HG03108 (cell line): ENCODE data around the gene ADAMTS7.
"Not testable (repeated sequence)": the region's sequence is repeated elsewhere in the genome, so short reads cannot be mapped to it uniquely, and the experiment has no call there.

Source experiments
- ATAC-seq: cut with Tn5 transposase; IDR thresholded peaks from one replicate; pipeline ENCODE4 v1.9.1; 2021; ENCODE audit warnings: moderate library complexity; ENCODE audit not compliant: unreplicated experiment

Gene ADAMTS7, protein sequence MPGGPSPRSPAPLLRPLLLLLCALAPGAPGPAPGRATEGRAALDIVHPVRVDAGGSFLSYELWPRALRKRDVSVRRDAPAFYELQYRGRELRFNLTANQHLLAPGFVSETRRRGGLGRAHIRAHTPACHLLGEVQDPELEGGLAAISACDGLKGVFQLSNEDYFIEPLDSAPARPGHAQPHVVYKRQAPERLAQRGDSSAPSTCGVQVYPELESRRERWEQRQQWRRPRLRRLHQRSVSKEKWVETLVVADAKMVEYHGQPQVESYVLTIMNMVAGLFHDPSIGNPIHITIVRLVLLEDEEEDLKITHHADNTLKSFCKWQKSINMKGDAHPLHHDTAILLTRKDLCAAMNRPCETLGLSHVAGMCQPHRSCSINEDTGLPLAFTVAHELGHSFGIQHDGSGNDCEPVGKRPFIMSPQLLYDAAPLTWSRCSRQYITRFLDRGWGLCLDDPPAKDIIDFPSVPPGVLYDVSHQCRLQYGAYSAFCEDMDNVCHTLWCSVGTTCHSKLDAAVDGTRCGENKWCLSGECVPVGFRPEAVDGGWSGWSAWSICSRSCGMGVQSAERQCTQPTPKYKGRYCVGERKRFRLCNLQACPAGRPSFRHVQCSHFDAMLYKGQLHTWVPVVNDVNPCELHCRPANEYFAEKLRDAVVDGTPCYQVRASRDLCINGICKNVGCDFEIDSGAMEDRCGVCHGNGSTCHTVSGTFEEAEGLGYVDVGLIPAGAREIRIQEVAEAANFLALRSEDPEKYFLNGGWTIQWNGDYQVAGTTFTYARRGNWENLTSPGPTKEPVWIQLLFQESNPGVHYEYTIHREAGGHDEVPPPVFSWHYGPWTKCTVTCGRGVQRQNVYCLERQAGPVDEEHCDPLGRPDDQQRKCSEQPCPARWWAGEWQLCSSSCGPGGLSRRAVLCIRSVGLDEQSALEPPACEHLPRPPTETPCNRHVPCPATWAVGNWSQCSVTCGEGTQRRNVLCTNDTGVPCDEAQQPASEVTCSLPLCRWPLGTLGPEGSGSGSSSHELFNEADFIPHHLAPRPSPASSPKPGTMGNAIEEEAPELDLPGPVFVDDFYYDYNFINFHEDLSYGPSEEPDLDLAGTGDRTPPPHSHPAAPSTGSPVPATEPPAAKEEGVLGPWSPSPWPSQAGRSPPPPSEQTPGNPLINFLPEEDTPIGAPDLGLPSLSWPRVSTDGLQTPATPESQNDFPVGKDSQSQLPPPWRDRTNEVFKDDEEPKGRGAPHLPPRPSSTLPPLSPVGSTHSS (N-terminal part only)

GRCh38 chr15:78811124-78811824, at the start of gene ADAMTS7:
Gene ADAMTS7, minus strand, starts transcription at chr15:78811464. Its CDS starts 244 bp downstream, at chr15:78811220.
- peak; percentile 72 for ATAC-seq

GRCh38 chr15:78859971-78860719, 48.9 kb upstream of the ADAMTS7 start:
- ATAC-seq = no peak

DNA sequence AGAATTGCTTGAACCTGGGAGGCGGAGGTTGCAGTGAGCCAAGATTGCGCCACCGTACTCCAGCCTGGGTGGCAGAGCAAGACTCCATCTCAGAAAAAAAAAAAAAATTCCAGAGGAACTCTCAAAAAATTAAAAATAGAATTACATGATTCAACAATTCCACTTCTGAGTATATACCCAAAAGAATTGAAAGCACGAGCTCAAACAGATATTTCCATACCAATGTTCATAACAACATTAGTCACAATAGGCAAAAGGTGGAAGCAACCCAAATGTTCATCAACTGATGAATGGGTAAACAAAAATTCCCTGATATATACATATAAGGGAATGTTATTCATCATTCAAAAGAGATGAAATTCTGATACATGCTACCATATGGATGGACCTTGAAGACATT, 44.5 kb upstream of the ADAMTS7 start:
- ATAC-seq = no peak

GRCh38 chr15:78854833-78855372, 43.6 kb upstream of the ADAMTS7 start:
- no peak for ATAC-seq

GRCh38 chr15:78853500-78853899, 42.2 kb upstream of the ADAMTS7 start:
- no peak for ATAC-seq

GRCh38 chr15:78850941-78851755, 39.9 kb upstream of the ADAMTS7 start:
- no peak for ATAC-seq

GRCh38 chr15:78850352-78850751, 39.1 kb upstream of the ADAMTS7 start:
- ATAC-seq = no peak

- not testable (repeated sequence) for ATAC-seq
Observed at GRCh38 chr15:78847387-78847906, 36.2 kb upstream of the ADAMTS7 start.

GRCh38 chr15:78846906-78847305, 35.6 kb upstream of the ADAMTS7 start:
- not testable (repeated sequence) for ATAC-seq

DNA sequence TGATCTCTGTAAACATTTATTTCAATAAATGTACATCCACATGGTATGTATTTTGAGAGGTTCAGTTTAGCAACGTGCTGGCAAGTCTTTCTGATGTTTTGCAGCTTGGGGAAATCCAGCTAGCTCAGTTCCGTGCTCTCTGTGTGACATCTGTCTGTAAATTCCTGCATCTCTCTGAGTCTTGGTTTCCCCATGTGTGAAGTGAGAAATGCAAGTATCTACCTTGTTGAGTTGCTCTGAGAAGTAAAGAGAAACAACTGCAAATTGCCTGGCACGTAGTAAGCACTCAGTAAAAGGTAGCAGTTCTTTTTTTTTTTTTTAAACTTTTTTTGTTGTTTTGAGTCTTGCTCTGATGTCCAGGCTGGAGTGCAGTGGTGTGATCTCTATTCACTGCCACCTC, 31.3 kb upstream of the ADAMTS7 start:
- ATAC-seq = no peak

- ATAC-seq = no peak
Observed at GRCh38 chr15:78841891-78842290, 30.6 kb upstream of the ADAMTS7 start.

DNA sequence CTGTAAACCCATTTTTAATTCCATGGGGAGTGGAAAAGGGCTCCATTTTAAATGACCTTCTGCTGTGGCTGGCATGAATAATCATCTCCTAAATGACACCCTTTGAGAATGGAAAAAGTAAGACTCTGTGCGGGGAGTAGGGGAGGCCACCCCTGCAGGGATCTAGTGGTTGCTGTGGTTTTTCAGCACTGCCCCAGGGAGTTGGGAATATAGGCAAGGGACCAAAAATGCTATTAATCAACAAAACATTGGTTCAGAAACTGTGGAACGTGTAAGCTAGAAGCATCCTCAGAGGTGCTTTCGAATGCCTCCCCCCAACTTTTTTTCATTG, 30.1 kb upstream of the ADAMTS7 start:
- no peak for ATAC-seq

DNA sequence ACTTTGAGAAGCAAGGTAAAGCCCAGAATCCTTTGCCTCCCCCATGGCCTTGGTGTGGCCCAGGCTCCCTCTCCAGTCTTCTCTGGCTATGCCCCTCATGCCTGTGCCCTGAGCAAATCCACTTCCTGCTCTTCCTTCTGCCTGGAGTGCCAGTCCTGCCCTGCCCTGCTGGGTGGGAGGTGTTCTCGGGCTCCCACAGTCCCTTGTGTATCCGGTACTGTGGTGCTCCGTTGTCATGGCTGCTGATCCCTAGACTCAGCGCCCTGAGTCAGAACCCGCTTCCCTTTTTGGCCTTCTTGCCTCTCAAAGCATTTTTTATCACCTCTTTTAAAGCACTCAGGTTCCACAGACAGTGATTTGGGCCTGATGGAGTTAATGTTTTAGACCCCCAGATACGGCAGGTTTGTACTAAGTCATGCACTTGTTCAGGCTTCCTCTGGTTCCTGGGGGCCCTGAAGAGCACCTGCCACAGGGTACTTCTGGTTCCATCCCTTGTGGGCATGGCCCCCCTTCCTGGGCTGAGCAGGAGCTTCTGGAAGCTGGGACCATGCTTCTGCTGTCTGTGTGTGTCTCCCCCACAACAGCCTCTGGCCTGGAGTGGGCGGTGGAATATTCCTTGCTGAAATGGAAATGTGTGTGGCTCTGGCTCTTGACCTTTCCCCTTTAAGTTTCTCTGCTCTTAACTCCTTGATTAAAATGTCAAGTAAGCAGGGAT, 29.6 kb upstream of the ADAMTS7 start:
- no peak for ATAC-seq

DNA sequence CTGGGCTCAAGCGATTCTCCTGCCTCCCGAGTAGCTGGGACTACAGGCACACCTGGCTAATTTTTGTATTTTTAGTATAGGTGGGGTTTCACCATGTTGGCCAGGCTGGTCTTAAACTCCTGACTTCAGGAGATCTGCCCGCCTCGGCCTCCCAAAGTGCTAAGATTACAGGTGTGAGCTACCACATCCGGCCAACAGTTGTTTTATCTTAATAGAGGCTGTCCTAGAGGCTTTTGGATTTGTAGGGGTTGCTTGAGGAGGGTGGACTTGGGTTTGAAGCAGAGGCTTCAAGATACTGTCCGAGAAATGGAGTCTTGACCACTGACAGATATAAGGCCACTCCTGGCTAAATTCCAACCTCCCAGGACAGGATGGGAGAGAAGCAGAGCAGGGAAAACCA, 27.9 kb upstream of the ADAMTS7 start:
- not testable (repeated sequence) for ATAC-seq

DNA sequence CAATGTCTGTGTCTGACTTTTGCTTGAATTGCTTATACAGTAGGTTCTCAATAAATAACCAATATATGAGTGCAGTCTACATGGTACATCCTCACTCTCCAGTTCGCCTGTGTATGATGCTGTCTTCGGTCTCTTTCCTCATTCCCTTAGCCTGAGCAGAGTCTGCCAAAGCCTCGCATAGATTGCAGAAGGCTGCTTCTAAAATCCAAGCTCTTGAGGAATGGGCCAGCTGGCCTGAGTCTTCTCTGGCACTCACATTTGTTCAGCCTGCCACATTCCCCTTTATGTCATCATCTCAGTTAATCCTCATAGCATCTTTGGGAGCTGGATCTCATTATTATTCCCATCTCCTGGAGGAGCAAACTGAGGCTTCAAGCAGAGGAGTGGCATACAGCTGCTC, 27.2 kb upstream of the ADAMTS7 start:
- no peak for ATAC-seq

DNA sequence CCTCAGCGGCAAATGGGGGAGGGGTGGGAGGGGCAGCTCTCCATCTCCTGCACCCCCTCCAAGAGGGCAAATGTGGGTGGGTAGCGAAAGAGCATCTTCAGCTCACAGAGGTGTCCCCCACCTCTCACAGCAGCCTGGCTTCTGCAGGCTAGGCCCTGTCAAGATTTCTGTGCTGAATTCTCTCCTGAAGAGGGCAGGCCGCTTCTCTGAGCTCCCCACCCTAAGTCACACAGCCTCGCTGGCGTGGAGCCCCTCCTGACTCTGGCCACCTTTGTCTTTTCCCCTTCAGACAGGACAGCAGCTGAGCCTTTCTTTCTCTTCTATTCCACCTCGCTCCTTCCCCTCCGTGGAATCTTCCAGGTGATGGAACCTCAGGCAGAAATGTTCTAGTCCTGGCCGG, 26.3 kb upstream of the ADAMTS7 start:
- ATAC-seq = no peak

- no peak for ATAC-seq
Observed at GRCh38 chr15:78837131-78837530, 25.9 kb upstream of the ADAMTS7 start.

GRCh38 chr15:78836333-78836732, 25.1 kb upstream of the ADAMTS7 start:
- ATAC-seq = no peak
